Fibroblast of lung (primary cell): Measurements from ENCODE around the gene TSHZ1.

Source experiments
- CTCF ChIP-seq, 2 donors: IDR thresholded peaks in 1 of 2; conservative IDR thresholded peaks in 1 of 2; 1 replicate in 1 of 2; 2 replicates in 1 of 2; pipeline ENCODE4 v1.5.1; 2011 to 2012; ENCODE audit warnings: low read length in 2 of 2, control low read depth in 1 of 2, inconsistent platforms in 1 of 2, low read depth in 1 of 2, mild to moderate bottlenecking in 1 of 2
- EZH2 ChIP-seq: IDR thresholded peaks from 2 replicates; pipeline ENCODE4 v1.5.1; 2012; ENCODE audit warnings: low read length, control low read depth, mild to moderate bottlenecking; ENCODE audit errors: missing control alignments

- TF ChIP-seq CTCF (conservative IDR thresholded peaks at IDR 0.05 in 1 of 2, IDR thresholded peaks at IDR 0.05 in 1 of 2; ENCODE audit: low read depth in 1 of 2, low read length in 2 of 2) (no peak), EZH2 (no peak)
Measured at GRCh38 chr18:75208155-75208835, 2.3 kb upstream of the TSHZ1 start.
